Activated CD4-positive, alpha-beta T cell treated with anti-CD3 and anti-CD28 coated beads for 36 hours (primary cell): ENCODE results near the gene SIGLEC11. TPM values are rescaled to one million over a fixed set of nuclear protein-coding genes. Genes with fewer than 3 reads are reported as not detected.
"Not testable (repeated sequence)": the region's sequence is repeated elsewhere in the genome, so short reads cannot be mapped to it uniquely, and the experiment has no call there.

ENCODE experiments used
- ATAC-seq: fragments of 200-7000 bp; cut with Tn5 transposase; one replicate; pipeline ENCODE4 v1.10.0; 2021; ENCODE audit warnings: mild to moderate bottlenecking, moderate library complexity
- CTCF ChIA-PET: fragments of 350-600 bp; sonication (Branson Sonifier 250); formaldehyde crosslinking; loops from one replicate; lab custom pipeline; 2021; ENCODE audit warnings: antibody characterized with exemption; lab: Charles Lee
- POLR2A ChIA-PET: fragments of 350-600 bp; sonication (Branson Sonifier 250); formaldehyde crosslinking; loops from one replicate; lab custom pipeline; 2021; ENCODE audit warnings: antibody characterized with exemption, inconsistent platforms; lab: Charles Lee
- DNase-seq: peaks from one replicate; pipeline ENCODE4 v3.0.0-alpha.2; 2020
- H3K27ac Mint-ChIP-seq: one replicate; pipeline ENCODE4 v1.8.0; 2021; ENCODE audit warnings: mixed read lengths
- H3K27me3 Mint-ChIP-seq: one replicate; pipeline ENCODE4 v1.8.0; 2021; ENCODE audit warnings: mixed read lengths
- H3K36me3 Mint-ChIP-seq: one replicate; pipeline ENCODE4 v1.8.0; 2021; ENCODE audit warnings: low read depth, mixed read lengths
- H3K4me1 Mint-ChIP-seq: one replicate; pipeline ENCODE4 v1.8.0; 2021; ENCODE audit warnings: mixed read lengths
- H3K4me3 Mint-ChIP-seq: one replicate; pipeline ENCODE4 v1.8.0; 2021; ENCODE audit warnings: mild to moderate bottlenecking, moderate library complexity, mixed read lengths
- H3K9me3 Mint-ChIP-seq: one replicate; pipeline ENCODE4 v1.8.0; 2021; ENCODE audit warnings: low read depth, mixed read lengths
- intact Hi-C, 2 experiments: fragments of 100-400 bp; cut with DNase I in 1 of 2; cut with micrococcal nuclease in 1 of 2; formaldehyde crosslinking; loops; one replicate each; pipeline versions ENCODE4 v1.14.2 to v1.15.1; 2022 to 2024; cut with DNase I, micrococcal nuclease
- total RNA-seq, 2 experiments: library from RNA; stranded (reverse); gene quantifications; one replicate each; pipeline ENCODE4 v1.2.3, GENCODE V29; 2021

The SIGLEC11 gene
- total RNA-seq, 2 experiments from 2014 or later = not detected

- ATAC-seq = no peak
- peaks cover 16% of the 10 kb centered on the region for H3K36me3 Mint-ChIP-seq
- H3K27ac Mint-ChIP-seq = no peak overlapping the region
- H3K4me3 Mint-ChIP-seq = no peak overlapping the region
- peaks cover 3% of the 10 kb centered on the region for H3K4me1 Mint-ChIP-seq
- ChIA-PET CTCF (interaction anchor here (1.7 kb wide), 1 partner anchor 43 kb away, joined by 7 read pairs; no protein-coding TSS in a partner anchor), POLR2A (no interaction called here)
- no peaks in the 10 kb centered on the region for H3K27me3 Mint-ChIP-seq
- intact Hi-C loops = loop anchor here in 1 of 2 experiments (5.0 kb wide), 1 partner anchor 175 kb away; no protein-coding TSS in a partner anchor
- no peak for DNase-seq
- H3K9me3 Mint-ChIP-seq = no peaks in the 10 kb centered on the region
Measured at GRCh38 chr19:49981603-49982593, 20.9 kb upstream of the SIGLEC11 start.

- DNase-seq = no peak
- H3K36me3 Mint-ChIP-seq = peaks cover 17% of the 10 kb centered on the region
- no peaks in the 10 kb centered on the region for H3K9me3 Mint-ChIP-seq
- POLR2A ChIA-PET = no interaction called here
- ATAC-seq = no peak
- no peaks in the 10 kb centered on the region for H3K27me3 Mint-ChIP-seq
- H3K27ac Mint-ChIP-seq = no peak overlapping the region
- no peaks in the 10 kb centered on the region for H3K4me1 Mint-ChIP-seq
- intact Hi-C loops = no loop called here
- no peak overlapping the region for H3K4me3 Mint-ChIP-seq
- CTCF ChIA-PET = interaction anchor here (0.9 to 1.1 kb wide), 2 partner anchors 14 to 29 kb away, joined by 3 read pairs; no protein-coding TSS in a partner anchor
Measured at GRCh38 chr19:49978324-49978723, 17.4 kb upstream of the SIGLEC11 start.

GRCh38 chr19:49977881-49978280, 16.9 kb upstream of the SIGLEC11 start:
- H3K27me3 Mint-ChIP-seq = no peaks in the 10 kb centered on the region
- H3K4me1 Mint-ChIP-seq = no peaks in the 10 kb centered on the region
- H3K4me3 Mint-ChIP-seq = no peak overlapping the region
- no peak for ATAC-seq
- DNase-seq = no peak
- intact Hi-C loops = no loop called here
- ChIA-PET CTCF (interaction anchor here (1.1 kb wide), 1 partner anchor 28 kb away, joined by 3 read pairs; no protein-coding TSS in a partner anchor), POLR2A (no interaction called here)
- no peak overlapping the region for H3K27ac Mint-ChIP-seq
- no peaks in the 10 kb centered on the region for H3K9me3 Mint-ChIP-seq
- H3K36me3 Mint-ChIP-seq = peaks cover 17% of the 10 kb centered on the region

GRCh38 chr19:49977076-49977475, 16.1 kb upstream of the SIGLEC11 start:
- POLR2A ChIA-PET = no interaction called here
- ATAC-seq = no peak
- intact Hi-C loops = no loop called here

GRCh38 chr19:49976496-49976895, 15.5 kb upstream of the SIGLEC11 start:
- no peaks in the 10 kb centered on the region for H3K27me3 Mint-ChIP-seq

More at GRCh38 chr19:49977076-49977475, 16.1 kb upstream of the SIGLEC11 start:
- no peak overlapping the region for H3K27ac Mint-ChIP-seq
- no peaks in the 10 kb centered on the region for H3K9me3 Mint-ChIP-seq
- CTCF ChIA-PET = no interaction called here
- no peaks in the 10 kb centered on the region for H3K4me1 Mint-ChIP-seq
- H3K4me3 Mint-ChIP-seq = no peak overlapping the region
- H3K36me3 Mint-ChIP-seq = peaks cover 17% of the 10 kb centered on the region
- no peak for DNase-seq
- no peaks in the 10 kb centered on the region for H3K27me3 Mint-ChIP-seq

GRCh38 chr19:49975051-49975450, 14.1 kb upstream of the SIGLEC11 start:
- intact Hi-C loops = no loop called here
- Mint-ChIP-seq H3K4me3 (no peak overlapping the region), H3K27ac (no peak overlapping the region), H3K4me1 (no peaks in the 10 kb centered on the region), H3K9me3 (no peaks in the 10 kb centered on the region), H3K27me3 (peaks cover under 1% of the 10 kb centered on the region), H3K36me3 (peaks cover 5% of the 10 kb centered on the region)
- CTCF ChIA-PET = interaction anchor here (0.6 kb wide), 1 partner anchor 227 kb away, joined by 3 read pairs; no protein-coding TSS in a partner anchor
- POLR2A ChIA-PET = no interaction called here
- ATAC-seq = no peak
- DNase-seq = no peak

More at GRCh38 chr19:49976496-49976895, 15.5 kb upstream of the SIGLEC11 start:
- DNase-seq = no peak
- ATAC-seq = no peak
- peaks cover 11% of the 10 kb centered on the region for H3K36me3 Mint-ChIP-seq
- intact Hi-C loops = no loop called here
- H3K4me3 Mint-ChIP-seq = no peak overlapping the region
- ChIA-PET POLR2A (no interaction called here), CTCF (interaction anchor here (0.8 to 1.2 kb wide), 2 partner anchors 26 to 39 kb away, joined by 3 read pairs; no protein-coding TSS in a partner anchor)
- H3K9me3 Mint-ChIP-seq = no peaks in the 10 kb centered on the region
- no peak overlapping the region for H3K27ac Mint-ChIP-seq
- H3K4me1 Mint-ChIP-seq = no peaks in the 10 kb centered on the region

- Mint-ChIP-seq H3K4me3 (no peak overlapping the region), H3K9me3 (no peaks in the 10 kb centered on the region), H3K4me1 (no peaks in the 10 kb centered on the region), H3K27me3 (peaks cover 5% of the 10 kb centered on the region), H3K27ac (no peak overlapping the region), H3K36me3 (peaks cover 5% of the 10 kb centered on the region)
- intact Hi-C loops = no loop called here
- no peak for ATAC-seq
- ChIA-PET CTCF (no interaction called here), POLR2A (no interaction called here)
- no peak for DNase-seq
Measured at GRCh38 chr19:49973987-49974386, 13.0 kb upstream of the SIGLEC11 start.

GRCh38 chr19:49972841-49973240, 11.9 kb upstream of the SIGLEC11 start:
- no peak for ATAC-seq
- intact Hi-C loops = loop anchor here in 1 of 2 experiments (1.0 kb wide), 1 partner anchor 11 kb away; no protein-coding TSS in a partner anchor
- no peaks in the 10 kb centered on the region for H3K4me1 Mint-ChIP-seq
- no peak overlapping the region for H3K27ac Mint-ChIP-seq
- no peaks in the 10 kb centered on the region for H3K9me3 Mint-ChIP-seq
- H3K27me3 Mint-ChIP-seq = peaks cover 10% of the 10 kb centered on the region
- CTCF ChIA-PET = no interaction called here
- no peak overlapping the region for H3K4me3 Mint-ChIP-seq
- no peak for DNase-seq
- POLR2A ChIA-PET = no interaction called here
- peaks cover 5% of the 10 kb centered on the region for H3K36me3 Mint-ChIP-seq

GRCh38 chr19:49971991-49972411, 11.0 kb upstream of the SIGLEC11 start:
- H3K4me3 Mint-ChIP-seq = no peak overlapping the region
- ChIA-PET CTCF (interaction anchor here (0.9 kb wide), 1 partner anchor 33 kb away, joined by 3 read pairs; no protein-coding TSS in a partner anchor), POLR2A (no interaction called here)
- intact Hi-C loops = loop anchor here in 1 of 2 experiments (1.0 kb wide), 1 partner anchor 12 kb away; no protein-coding TSS in a partner anchor
- peaks cover 12% of the 10 kb centered on the region for H3K27me3 Mint-ChIP-seq
- ATAC-seq = no peak
- no peak overlapping the region for H3K27ac Mint-ChIP-seq
- no peak for DNase-seq
- H3K36me3 Mint-ChIP-seq = peaks cover 5% of the 10 kb centered on the region
- no peaks in the 10 kb centered on the region for H3K4me1 Mint-ChIP-seq
- no peaks in the 10 kb centered on the region for H3K9me3 Mint-ChIP-seq

GRCh38 chr19:49969355-49969754, 8.4 kb upstream of the SIGLEC11 start:
- H3K9me3 Mint-ChIP-seq, CTCF ChIA-PET, H3K27ac Mint-ChIP-seq, H3K4me3 Mint-ChIP-seq, H3K36me3 Mint-ChIP-seq, ATAC-seq, H3K4me1 Mint-ChIP-seq, intact Hi-C loops, POLR2A ChIA-PET, DNase-seq: not testable (repeated sequence)
- H3K27me3 Mint-ChIP-seq = peaks cover 14% of the 10 kb centered on the region

- no peak overlapping the region for H3K4me3 Mint-ChIP-seq
- ChIA-PET CTCF (interaction anchor here (0.8 kb wide), 1 partner anchor 15 kb away, joined by 4 read pairs; no protein-coding TSS in a partner anchor), POLR2A (no interaction called here)
- DNase-seq (no peak), ATAC-seq (no peak)
- no peaks in the 10 kb centered on the region for H3K4me1 Mint-ChIP-seq
- H3K27ac Mint-ChIP-seq = no peak overlapping the region
- H3K36me3 Mint-ChIP-seq = no peaks in the 10 kb centered on the region
- intact Hi-C loops = no loop called here
- H3K27me3 Mint-ChIP-seq = peaks cover 15% of the 10 kb centered on the region
- H3K9me3 Mint-ChIP-seq = no peaks in the 10 kb centered on the region
Measured at GRCh38 chr19:49968279-49968922, 7.4 kb upstream of the SIGLEC11 start.
